Hippocampal formation (tissue), 2 donors: ENCODE results near the gene TMEM31.
"Not testable (repeated sequence)": the region's sequence is repeated elsewhere in the genome, so short reads cannot be mapped to it uniquely, and the experiment has no call there.

ENCODE experiments used
- DNase-seq, 2 donors: peaks; one replicate each; lab custom pipeline; 2025; lab: John Stamatoyannopoulos, UW

Gene TMEM31

GRCh38 chrX:103726477-103726876, 15.8 kb downstream of the TMEM31 start:
- DNase-seq = no peak

DNA sequence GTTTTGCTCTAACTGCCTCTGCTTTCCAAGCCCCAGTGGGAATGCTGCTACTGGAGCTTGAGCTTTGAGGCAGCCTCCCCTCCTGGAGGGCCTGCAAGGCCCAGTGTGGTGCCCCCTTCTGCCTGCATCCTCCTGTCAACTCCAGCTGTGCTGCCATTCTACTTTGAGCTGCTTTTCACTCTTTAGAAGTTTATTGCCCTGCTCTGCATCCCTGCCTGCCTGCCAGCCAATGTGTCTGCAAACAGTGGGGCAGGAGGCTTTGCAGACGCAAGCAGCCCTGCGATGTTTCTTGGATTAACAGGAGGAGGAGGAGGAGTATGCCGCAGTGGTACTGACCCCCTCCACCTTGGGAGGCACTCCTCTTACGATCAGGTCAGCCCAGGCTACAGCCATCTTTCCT, 16.4 kb downstream of the TMEM31 start:
- no peak for DNase-seq

DNA sequence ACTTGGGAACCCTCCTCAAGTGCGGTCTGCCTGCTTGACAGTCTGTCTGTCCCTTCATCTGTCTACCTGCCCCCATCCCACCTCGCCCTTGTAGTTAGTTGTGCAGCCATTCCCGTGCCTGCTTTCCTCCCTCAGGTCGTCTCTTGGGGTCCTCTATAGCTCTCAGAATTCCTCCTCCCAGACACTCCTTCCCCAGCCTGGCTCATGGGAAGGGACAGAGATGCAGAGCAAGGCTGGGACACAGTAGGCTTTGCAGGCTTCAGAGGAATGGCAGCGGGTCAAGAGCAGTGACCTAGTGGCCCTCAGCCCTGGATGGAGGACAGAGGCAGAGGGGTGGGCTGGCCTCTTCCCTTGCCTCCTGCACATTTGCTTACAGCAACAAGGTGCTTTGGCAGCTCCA, 18.3 kb downstream of the TMEM31 start:
- no peak for DNase-seq

- no peak for DNase-seq
Observed at GRCh38 chrX:103730147-103730795, 19.6 kb downstream of the TMEM31 start.

DNA sequence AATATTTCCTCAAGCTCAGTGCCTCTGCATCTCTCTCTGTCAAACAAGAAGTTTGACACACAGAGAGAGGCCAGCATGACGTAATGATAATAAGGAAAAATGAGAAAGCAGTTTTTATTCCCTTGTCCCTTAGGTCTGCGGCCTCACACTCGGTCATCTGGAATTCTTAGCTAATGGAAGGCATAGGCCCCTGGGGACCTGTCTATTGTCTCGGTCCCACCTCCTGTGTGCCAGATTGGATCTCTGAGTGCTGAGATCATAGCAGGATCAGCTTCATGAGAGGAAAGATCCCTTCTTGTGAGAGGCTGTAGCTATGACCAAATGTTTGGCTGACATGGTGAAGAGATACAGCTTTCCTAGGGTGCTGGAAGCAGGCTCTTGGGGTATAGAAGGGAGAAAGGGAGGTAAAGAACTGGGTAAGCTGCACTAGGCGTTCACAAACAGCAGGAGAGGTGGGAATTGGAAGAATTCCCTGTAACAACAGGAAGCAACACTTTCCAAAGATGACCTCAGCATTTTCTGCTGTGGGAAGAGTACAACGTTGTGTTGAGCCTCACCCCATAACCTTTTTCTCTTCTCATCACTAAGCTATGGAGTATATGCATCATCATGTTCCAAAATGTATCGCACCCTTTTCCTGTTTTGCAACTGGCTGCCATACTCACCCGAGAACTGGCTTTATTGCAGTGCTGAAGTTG, 20.2 kb downstream of the TMEM31 start:
- no peak for DNase-seq

DNA sequence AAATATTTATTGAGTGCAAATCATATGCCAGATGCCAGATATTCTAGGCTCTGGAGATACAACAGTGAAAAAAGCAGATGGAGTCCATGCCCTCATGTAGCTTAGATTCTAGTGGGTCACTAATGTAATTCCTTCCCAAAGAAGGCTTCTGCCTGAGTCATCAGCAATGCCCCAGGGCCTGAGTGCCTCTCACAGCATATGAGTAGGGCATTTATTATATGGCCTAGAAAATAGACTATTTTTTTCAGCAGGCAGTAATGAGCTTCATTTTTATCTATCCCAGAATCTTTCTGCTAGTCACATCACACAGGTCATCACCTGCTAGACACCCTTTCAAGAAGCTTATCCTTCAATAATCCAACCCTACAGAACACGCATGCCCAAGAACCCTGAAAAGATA, 22.3 kb downstream of the TMEM31 start:
- no peak for DNase-seq

DNA sequence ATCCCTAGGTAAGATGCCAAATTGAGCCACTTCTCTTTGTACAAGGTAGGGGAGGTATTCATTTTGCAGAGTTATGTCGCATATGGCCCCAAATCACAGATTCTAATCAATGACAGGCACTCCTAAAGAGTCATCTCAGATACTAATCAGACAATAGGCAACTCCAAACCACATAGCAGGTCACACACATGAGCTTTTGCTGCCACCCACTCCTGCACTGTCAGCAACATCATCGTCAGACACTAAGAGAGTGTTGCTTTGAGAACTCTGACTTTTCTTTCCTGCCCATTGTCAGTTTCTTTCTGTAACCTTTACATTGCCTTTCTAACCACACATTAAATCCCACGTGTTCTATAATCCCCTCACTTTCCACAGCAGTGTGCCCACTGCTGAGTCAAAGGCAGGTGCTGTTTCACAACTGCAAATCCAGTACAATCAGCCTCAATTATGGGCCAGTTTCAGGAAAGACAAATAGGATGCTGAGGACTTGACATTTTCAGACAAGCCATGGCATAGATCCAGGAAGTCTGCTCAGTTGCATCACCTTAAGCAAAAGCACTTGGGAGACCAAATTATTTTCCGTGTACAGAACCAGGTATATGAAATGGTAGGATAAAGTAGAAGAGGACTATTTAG, 23.5 kb downstream of the TMEM31 start:
- no peak for DNase-seq

GRCh38 chrX:103737696-103738095, 27.0 kb downstream of the TMEM31 start:
- no peak for DNase-seq

DNA sequence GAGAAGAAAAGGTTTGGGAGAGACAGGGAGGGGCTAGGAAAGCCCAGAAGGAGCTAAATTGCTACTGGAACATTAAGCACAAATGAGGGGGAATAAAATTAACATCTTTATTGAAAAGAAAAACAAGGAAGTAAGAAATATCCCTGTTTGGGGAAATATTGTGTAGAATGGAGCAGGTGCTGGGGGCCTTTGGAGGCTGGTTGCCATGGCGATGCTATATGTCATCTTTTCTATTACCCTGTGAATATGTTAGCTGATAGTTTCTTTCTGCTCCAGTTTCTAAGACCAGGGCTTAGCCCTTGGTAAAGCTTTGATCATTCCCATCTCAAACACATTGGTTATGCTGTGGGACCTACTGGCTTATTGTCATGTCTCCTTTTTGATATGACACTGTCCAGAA, 28.7 kb downstream of the TMEM31 start:
- DNase-seq = no peak

- no peak for DNase-seq
Observed at GRCh38 chrX:103741879-103742278, 31.2 kb downstream of the TMEM31 start.

DNA sequence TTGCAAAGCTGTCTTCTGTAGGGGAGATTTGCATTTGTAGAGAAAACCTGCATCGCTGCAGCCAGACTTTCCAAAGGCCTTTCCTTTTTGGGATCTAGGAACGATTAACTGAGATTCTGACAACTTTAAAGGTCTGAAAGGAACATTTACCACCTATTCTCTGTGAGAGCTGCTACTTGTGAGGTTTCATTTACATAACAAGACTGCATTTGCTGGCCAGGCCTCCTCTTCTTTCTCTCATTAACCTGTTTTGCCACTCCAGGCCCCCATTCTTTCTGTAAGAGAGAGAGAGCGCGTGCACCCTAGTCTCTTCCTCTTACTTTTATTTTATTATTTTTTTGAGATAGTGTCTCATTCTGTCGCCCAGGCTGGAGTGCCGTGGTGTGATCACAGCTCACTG, 31.6 kb downstream of the TMEM31 start:
- no peak for DNase-seq

- DNase-seq = no peak
Observed at GRCh38 chrX:103747163-103747562, 36.5 kb downstream of the TMEM31 start.

DNA sequence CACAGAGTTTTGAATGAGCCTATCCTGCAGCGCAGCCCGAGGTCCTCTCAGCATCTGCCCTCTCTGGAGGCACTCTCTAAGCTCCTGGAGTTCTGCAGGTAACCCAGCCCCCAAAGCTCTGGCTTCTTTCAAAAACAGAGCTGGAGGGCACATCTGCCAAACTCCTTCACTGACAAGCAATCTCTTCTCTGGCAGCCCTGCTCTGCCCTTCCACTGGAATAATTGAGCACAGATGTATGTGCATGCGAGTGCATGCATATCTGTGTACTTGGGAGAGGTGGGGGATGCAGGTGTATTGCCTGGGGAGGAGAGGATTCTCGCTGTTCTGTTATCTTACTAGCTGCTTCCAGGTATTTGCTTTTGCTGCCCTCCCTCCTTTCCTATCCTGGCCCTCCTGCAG, 43.7 kb downstream of the TMEM31 start:
- DNase-seq = no peak

GRCh38 chrX:103756736-103757135, 46.0 kb downstream of the TMEM31 start:
- no peak for DNase-seq

- DNase-seq = no peak
Observed at GRCh38 chrX:103758555-103758954, 47.8 kb downstream of the TMEM31 start.

DNA sequence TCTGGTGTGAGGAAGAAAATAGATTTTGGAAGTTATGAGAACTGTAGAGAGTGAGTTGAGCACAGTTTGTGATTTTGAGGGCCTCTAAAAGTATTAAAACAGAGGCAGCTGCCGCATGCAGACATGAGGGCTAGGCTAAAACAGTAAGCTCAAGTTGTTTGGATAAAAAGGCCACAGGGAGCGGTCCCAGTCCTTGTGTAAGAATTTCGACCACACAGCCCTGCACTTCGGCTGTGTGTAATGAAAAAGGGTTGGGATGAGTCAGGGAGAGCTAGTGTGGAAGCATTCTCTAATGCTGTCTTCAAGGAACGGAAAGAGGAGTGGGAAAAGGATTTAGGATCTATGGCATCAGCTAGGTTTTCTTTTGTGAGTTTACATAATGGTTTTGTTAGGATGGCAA, 52.8 kb downstream of the TMEM31 start:
- DNase-seq = not testable (repeated sequence)
